H9 (cell line): ENCODE measurements around the gene INPP5A. TPM values are rescaled to one million over a fixed set of nuclear protein-coding genes. Genes with fewer than 3 reads are reported as not detected.

Source experiments
- DNase-seq: peaks from one replicate; pipeline ENCODE4 v3.0.0-alpha.2; 2017
- H2AFZ ChIP-seq: one replicate; pipeline ENCODE4 v1.6.1; 2013; ENCODE audit warnings: mild to moderate bottlenecking, low read length, control low read depth, moderate library complexity
- H2AK5ac ChIP-seq: 2 replicates; pipeline ENCODE4 v1.6.1; 2013; ENCODE audit warnings: low read length, control low read depth, mixed read lengths; ENCODE audit not compliant: insufficient read length
- H2BK120ac ChIP-seq: one replicate; pipeline ENCODE4 v1.6.1; 2013; ENCODE audit warnings: low read depth, mild to moderate bottlenecking, low read length, control low read depth, inconsistent platforms; ENCODE audit not compliant: poor library complexity, severe bottlenecking
- H2BK12ac ChIP-seq: 2 replicates; pipeline ENCODE4 v1.6.1; 2013; ENCODE audit warnings: low read length, control low read depth, mixed read lengths, low read depth; ENCODE audit not compliant: insufficient read length
- H2BK15ac ChIP-seq: 2 replicates; pipeline ENCODE4 v1.6.1; 2013; ENCODE audit warnings: low read depth, low read length, control low read depth
- H2BK20ac ChIP-seq: one replicate; pipeline ENCODE4 v1.6.1; 2013; ENCODE audit warnings: low read depth, mild to moderate bottlenecking, low read length, control low read depth, inconsistent platforms; ENCODE audit not compliant: poor library complexity, severe bottlenecking
- H2BK5ac ChIP-seq: 2 replicates; pipeline ENCODE4 v1.6.1; 2013; ENCODE audit warnings: low read length, control low read depth, mixed read lengths; ENCODE audit not compliant: insufficient read length
- H3K14ac ChIP-seq: 2 replicates; pipeline ENCODE4 v1.6.1; 2013; ENCODE audit warnings: low read length, control low read depth; ENCODE audit not compliant: insufficient read depth
- H3K18ac ChIP-seq: 2 replicates; pipeline ENCODE4 v1.6.1; 2013; ENCODE audit warnings: low read depth, mild to moderate bottlenecking, mixed read lengths, low read length, control low read depth; ENCODE audit not compliant: insufficient read length
- H3K23ac ChIP-seq: 2 replicates; pipeline ENCODE4 v1.6.1; 2013; ENCODE audit warnings: low read length, control low read depth, mixed read lengths, low read depth; ENCODE audit not compliant: insufficient read length
- H3K23me2 ChIP-seq: 2 replicates; pipeline ENCODE4 v1.6.1; 2013; ENCODE audit warnings: low read depth, mild to moderate bottlenecking, mixed read lengths, low read length, control low read depth; ENCODE audit not compliant: insufficient read length, poor library complexity, severe bottlenecking
- H3K27ac ChIP-seq: 2 replicates; pipeline ENCODE4 v1.5.1; 2013; ENCODE audit warnings: low read length, control low read depth, mixed read lengths, low read depth; ENCODE audit not compliant: insufficient read length
- H3K27me3 ChIP-seq: 2 replicates; pipeline ENCODE4 v1.6.1; 2013; ENCODE audit warnings: low read length, control low read depth, inconsistent platforms; ENCODE audit not compliant: insufficient read depth
- H3K4ac ChIP-seq: 2 replicates; pipeline ENCODE4 v1.6.1; 2013; ENCODE audit warnings: low read depth, mild to moderate bottlenecking, control low read depth, inconsistent platforms, low read length, moderate library complexity
- H3K4me1 ChIP-seq: 2 replicates; pipeline ENCODE4 v1.6.1; 2013; ENCODE audit warnings: low read length, control low read depth, inconsistent platforms; ENCODE audit not compliant: insufficient read depth
- H3K4me2 ChIP-seq: 2 replicates; pipeline ENCODE4 v1.6.1; 2013; ENCODE audit warnings: low read length, control low read depth, mixed read lengths; ENCODE audit not compliant: insufficient read length, insufficient read depth
- H3K56ac ChIP-seq: 2 replicates; pipeline ENCODE4 v1.6.1; 2013; ENCODE audit warnings: low read depth, mild to moderate bottlenecking, mixed read lengths, low read length, control low read depth; ENCODE audit not compliant: insufficient read length
- H3K79me1 ChIP-seq: 2 replicates; pipeline ENCODE4 v1.6.1; 2013; ENCODE audit warnings: low read depth, mild to moderate bottlenecking, moderate library complexity, low read length, control low read depth, inconsistent platforms; ENCODE audit not compliant: insufficient read depth, poor library complexity, severe bottlenecking
- H3K79me2 ChIP-seq: 2 replicates; pipeline ENCODE4 v1.6.1; 2013; ENCODE audit warnings: low read length, control low read depth, inconsistent platforms; ENCODE audit not compliant: insufficient read depth
- H3K9ac ChIP-seq: 2 replicates; pipeline ENCODE4 v1.6.1; 2013; ENCODE audit warnings: low read length, control low read depth, mixed read lengths; ENCODE audit not compliant: insufficient read length; ENCODE audit errors: extremely low read depth
- H3K9me3 ChIP-seq: one replicate; pipeline ENCODE4 v1.6.1; 2013; ENCODE audit warnings: low read depth, low read length, inconsistent platforms; ENCODE audit not compliant: control insufficient read depth
- H3T11ph ChIP-seq: one replicate; pipeline ENCODE4 v1.6.1; 2013; ENCODE audit warnings: mild to moderate bottlenecking, low read length, control low read depth, inconsistent platforms
- H4K20me1 ChIP-seq: one replicate; pipeline ENCODE4 v1.6.1; 2013; ENCODE audit not compliant: control insufficient read depth, insufficient read length, insufficient read depth
- H4K5ac ChIP-seq: 2 replicates; pipeline ENCODE4 v1.6.1; 2013; ENCODE audit warnings: low read depth, mild to moderate bottlenecking, mixed read lengths, low read length, control low read depth; ENCODE audit not compliant: insufficient read length
- H4K8ac ChIP-seq: replicated peaks from 2 replicates; pipeline ENCODE4 v1.6.1; 2013; ENCODE audit warnings: low read length, control low read depth, mixed read lengths, low read depth; ENCODE audit not compliant: insufficient read length
- H4K91ac ChIP-seq: 2 replicates; pipeline ENCODE4 v1.6.1; 2013; ENCODE audit warnings: low read depth, mild to moderate bottlenecking, moderate library complexity, mixed read lengths, low read length, control low read depth; ENCODE audit not compliant: insufficient read length
- H3K27ac Mint-ChIP-seq, 3 experiments: 2 replicates in 2 of 3; 3 replicates in 1 of 3; pipeline ENCODE4 v1.8.0; 2020 to 2021; ENCODE audit warnings: mixed read lengths in 3 of 3, mild to moderate bottlenecking in 1 of 3, moderate library complexity in 1 of 3
- H3K27me3 Mint-ChIP-seq: 2 replicates; pipeline ENCODE4 v1.8.0; 2021; ENCODE audit warnings: low read depth, mild to moderate bottlenecking, moderate library complexity, mixed read lengths
- H3K36me3 Mint-ChIP-seq, 3 experiments: 2 replicates in 2 of 3; 3 replicates in 1 of 3; pipeline ENCODE4 v1.8.0; 2020 to 2021; ENCODE audit warnings: low read depth in 3 of 3, mixed read lengths in 3 of 3; ENCODE audit not compliant: insufficient read depth in 1 of 3
- H3K4me1 Mint-ChIP-seq, 2 experiments: 2 replicates each; pipeline ENCODE4 v1.8.0; 2020; ENCODE audit warnings: mixed read lengths in 2 of 2
- H3K4me3 Mint-ChIP-seq, 2 experiments: 2 replicates in 1 of 2; 3 replicates in 1 of 2; pipeline ENCODE4 v1.8.0; 2020 to 2021; ENCODE audit warnings: mild to moderate bottlenecking in 2 of 2, mixed read lengths in 2 of 2, moderate library complexity in 1 of 2
- H3K9me3 Mint-ChIP-seq, 2 experiments: 2 replicates in 1 of 2; 3 replicates in 1 of 2; pipeline ENCODE4 v1.8.0; 2020; ENCODE audit warnings: mild to moderate bottlenecking in 2 of 2, mixed read lengths in 2 of 2, moderate library complexity in 1 of 2
- WGBS: extraction: QIAGEN DNeasy Blood & Tissue Kit; methylation state at CpG from one replicate; pipeline ENCODE4 v1.1.7; 2013; ENCODE audit warnings: missing lambda C conversion rate, low lambda C conversion rate, mixed read lengths; ENCODE audit not compliant: insufficient read length; ENCODE audit errors: extremely low coverage; 5-methylcytosine and 5-hydroxymethylcytosine counted together
- total RNA-seq: library from RNA; stranded (reverse); gene quantifications from 2 replicates; pipeline ENCODE4 v1.2.1, GENCODE V29; 2021
- TF ChIP-seq, protein P1 (sequence below): fragments of 200-600 bp; sonication (generic); conservative IDR thresholded peaks from 3 replicates; pipeline ENCODE4 v1.8.0; 2021; ENCODE audit warnings: antibody characterized with exemption, mild to moderate bottlenecking

Gene INPP5A
- total RNA-seq, 1 experiment from 2014 or later = 17.7 TPM

DNA sequence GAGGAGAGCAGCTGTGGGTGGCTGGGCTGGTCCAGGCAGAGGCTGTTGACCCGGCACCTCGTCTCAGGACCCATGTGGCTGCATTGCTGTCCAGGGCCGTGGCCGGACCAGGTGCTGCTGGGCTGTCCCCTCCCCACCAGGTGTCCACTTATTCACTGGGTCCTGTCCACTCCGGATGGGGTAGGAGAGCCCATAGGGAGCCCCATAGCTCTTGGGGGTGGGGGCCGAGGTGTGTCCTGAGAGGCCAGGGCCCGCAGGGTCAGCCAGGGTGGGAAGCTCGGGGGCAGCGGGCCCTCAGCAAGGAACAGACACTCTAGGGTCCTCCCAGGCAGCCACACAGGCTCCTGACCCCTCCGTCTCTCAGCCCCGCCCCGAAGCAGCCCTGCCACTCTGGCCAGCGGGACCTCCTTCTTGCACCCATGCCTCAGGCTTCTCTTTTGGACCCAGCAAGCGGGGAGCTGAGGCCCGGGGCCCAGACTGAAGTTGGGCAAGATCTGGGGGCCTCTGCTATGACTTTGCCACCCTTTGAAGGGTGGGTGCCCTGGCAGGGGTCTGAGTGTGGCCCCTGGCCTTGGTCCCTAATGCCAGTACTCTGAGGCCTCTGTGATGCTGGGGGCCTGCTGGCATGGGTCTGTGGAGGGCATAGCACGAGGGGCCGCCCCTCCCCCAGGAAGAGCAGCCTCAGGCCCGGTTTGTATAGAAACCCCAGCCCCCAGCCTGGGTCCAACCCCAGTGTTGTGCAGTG lies 162.0 kb downstream of the INPP5A start:
- H3K56ac ChIP-seq = no peak overlapping the region
- H2BK15ac ChIP-seq = no peak overlapping the region
- no peak overlapping the region for H2AK5ac ChIP-seq
- peaks cover 0 to 3% of the 10 kb centered on the region in 2 experiments; a peak in 1 of 4 replicates for H3K4me1 Mint-ChIP-seq
- DNase-seq = peak; percentile 25
- H3K4me3 Mint-ChIP-seq = no peak overlapping the region
- TF ChIP-seq, protein P1, sequence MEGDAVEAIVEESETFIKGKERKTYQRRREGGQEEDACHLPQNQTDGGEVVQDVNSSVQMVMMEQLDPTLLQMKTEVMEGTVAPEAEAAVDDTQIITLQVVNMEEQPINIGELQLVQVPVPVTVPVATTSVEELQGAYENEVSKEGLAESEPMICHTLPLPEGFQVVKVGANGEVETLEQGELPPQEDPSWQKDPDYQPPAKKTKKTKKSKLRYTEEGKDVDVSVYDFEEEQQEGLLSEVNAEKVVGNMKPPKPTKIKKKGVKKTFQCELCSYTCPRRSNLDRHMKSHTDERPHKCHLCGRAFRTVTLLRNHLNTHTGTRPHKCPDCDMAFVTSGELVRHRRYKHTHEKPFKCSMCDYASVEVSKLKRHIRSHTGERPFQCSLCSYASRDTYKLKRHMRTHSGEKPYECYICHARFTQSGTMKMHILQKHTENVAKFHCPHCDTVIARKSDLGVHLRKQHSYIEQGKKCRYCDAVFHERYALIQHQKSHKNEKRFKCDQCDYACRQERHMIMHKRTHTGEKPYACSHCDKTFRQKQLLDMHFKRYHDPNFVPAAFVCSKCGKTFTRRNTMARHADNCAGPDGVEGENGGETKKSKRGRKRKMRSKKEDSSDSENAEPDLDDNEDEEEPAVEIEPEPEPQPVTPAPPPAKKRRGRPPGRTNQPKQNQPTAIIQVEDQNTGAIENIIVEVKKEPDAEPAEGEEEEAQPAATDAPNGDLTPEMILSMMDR = no peak
- peaks cover 7 to 17% of the 10 kb centered on the region in 2 experiments; a peak in 4 of 5 replicates for H3K9me3 Mint-ChIP-seq
- no peaks in the 10 kb centered on the region for H3K23me2 ChIP-seq
- H3K23ac ChIP-seq = no peak overlapping the region
- no peak overlapping the region for H2BK5ac ChIP-seq
- H3K9me3 ChIP-seq = no peaks in the 10 kb centered on the region
- H2BK120ac ChIP-seq = no peak overlapping the region
- H4K8ac ChIP-seq = no peak overlapping the region
- no peaks in the 10 kb centered on the region for H3K4me1 ChIP-seq
- H2BK20ac ChIP-seq = no peak overlapping the region
- H4K20me1 ChIP-seq = no peaks in the 10 kb centered on the region
- no peak overlapping the region for H3K18ac ChIP-seq
- H3T11ph ChIP-seq = no peak overlapping the region
- no peak overlapping the region for H3K9ac ChIP-seq
- H3K14ac ChIP-seq = peak overlapping the region; percentile 60
- H3K79me2 ChIP-seq = no peaks in the 10 kb centered on the region
- no peak overlapping the region for H2AFZ ChIP-seq
- no peak overlapping the region for H3K27ac ChIP-seq
- no peak overlapping the region for H3K27ac Mint-ChIP-seq
- H4K5ac ChIP-seq = no peak overlapping the region
- no peak overlapping the region for H4K91ac ChIP-seq
- no peaks in the 10 kb centered on the region for H3K79me1 ChIP-seq
- no peak overlapping the region for H3K4me2 ChIP-seq
- no peak overlapping the region for H3K4ac ChIP-seq
- no CpG with 5 or more reads among the region's 18 CpGs for WGBS
- no peak overlapping the region for H2BK12ac ChIP-seq
- peaks cover 2% of the 10 kb centered on the region for H3K27me3 Mint-ChIP-seq
- H3K27me3 ChIP-seq = no peaks in the 10 kb centered on the region
- H3K36me3 Mint-ChIP-seq = peaks cover 2 to 10% (median 2%) of the 10 kb centered on the region in 3 experiments; a peak in 3 of 7 replicates
